Large intestine (tissue), 12 donors: ENCODE results near the gene MAN2B1. TPM values are rescaled to one million over a fixed set of nuclear protein-coding genes. Genes with fewer than 3 reads are reported as not detected.
"Not testable (repeated sequence)": the region's sequence is repeated elsewhere in the genome, so short reads cannot be mapped to it uniquely, and the experiment has no call there.

Experiments
- DNase-seq, 2 donors: peaks; one replicate each; pipeline versions ENCODE4 v3.0.0 to v3.0.0-alpha.2; 2013
- H3K27ac ChIP-seq: one replicate; pipeline ENCODE4 v1.5.1; 2013; ENCODE audit warnings: low read length
- H3K27me3 ChIP-seq: 2 replicates; pipeline ENCODE4 v1.6.1; 2013; ENCODE audit warnings: low read length; ENCODE audit not compliant: control insufficient read depth, insufficient read depth
- H3K36me3 ChIP-seq: 2 replicates; pipeline ENCODE4 v1.6.1; 2013; ENCODE audit warnings: low read length; ENCODE audit not compliant: control insufficient read depth, insufficient read depth
- H3K4me1 ChIP-seq: one replicate; pipeline ENCODE4 v1.6.1; 2013; ENCODE audit warnings: low read length; ENCODE audit not compliant: control insufficient read depth, insufficient read depth
- H3K4me3 ChIP-seq: one replicate; pipeline ENCODE4 v1.5.1; 2013; ENCODE audit warnings: low read length
- H3K9me3 ChIP-seq: one replicate; pipeline ENCODE4 v1.6.1; 2013; ENCODE audit warnings: mild to moderate bottlenecking, low read depth, low read length, moderate library complexity; ENCODE audit not compliant: control insufficient read depth
- WGBS: methylation state at CpG from one replicate; pipeline ENCODE4 v1.1.5; 2013; ENCODE audit warnings: low lambda C conversion rate; ENCODE audit not compliant: insufficient coverage; 5-methylcytosine and 5-hydroxymethylcytosine counted together
- long read RNA-seq, 11 donors: transcript quantifications; one replicate each; lab custom pipeline, GENCODE V29; 2026
- polyA plus RNA-seq: library from polyadenylated mRNA; unstranded; fragments of 120-200 nt; gene quantifications from one replicate; pipeline ENCODE4 v1.2.1, GENCODE V29; 2013

The MAN2B1 gene
- polyA plus RNA-seq, result 51.5 TPM
- long read RNA-seq, donor 1, partial matches to known transcripts, result 0 of 8 reads
- long read RNA-seq, donor 1, other reads (novel, unspliced or antisense), result 0 of 8 reads
- long read RNA-seq, donor 2, transcript MAN2B1-203 (24 exons, 3,184 nt), result minor isoform, 7 of 43 reads
- long read RNA-seq, donor 2, transcript MAN2B1-210 (3 exons, 554 nt), result major isoform, 12 of 43 reads
- long read RNA-seq, donor 2, partial matches to known transcripts, result 19 of 43 reads
- long read RNA-seq, donor 2, other reads (novel, unspliced or antisense), result 0 of 43 reads
- long read RNA-seq, donor 3, result 0 reads
- long read RNA-seq, donor 4, partial matches to known transcripts, result 0 of 1 reads
- long read RNA-seq, donor 4, other reads (novel, unspliced or antisense), result 0 of 1 reads
- long read RNA-seq, donor 5, transcript MAN2B1-203 (24 exons, 3,184 nt), result major isoform, 6 of 10 reads
- long read RNA-seq, donor 5, partial matches to known transcripts, result 0 of 10 reads
- long read RNA-seq, donor 5, other reads (novel, unspliced or antisense), result 0 of 10 reads
- long read RNA-seq, donor 6, partial matches to known transcripts, result 0 of 6 reads
- long read RNA-seq, donor 6, other reads (novel, unspliced or antisense), result 0 of 6 reads
- long read RNA-seq, donor 7, transcript MAN2B1-210 (3 exons, 554 nt), result major isoform, 5 of 9 reads
- long read RNA-seq, donor 7, partial matches to known transcripts, result 0 of 9 reads
- long read RNA-seq, donor 7, other reads (novel, unspliced or antisense), result 0 of 9 reads
- long read RNA-seq, donor 8, transcript MAN2B1-210 (3 exons, 554 nt), result major isoform, 7 of 42 reads
- long read RNA-seq, donor 8, transcript MAN2B1-203 (24 exons, 3,184 nt), result minor isoform, 5 of 42 reads
- long read RNA-seq, donor 8, partial matches to known transcripts, result 21 of 42 reads
- long read RNA-seq, donor 8, other reads (novel, unspliced or antisense), result 6 of 42 reads
- long read RNA-seq, donor 9, partial matches to known transcripts, result 5 of 15 reads
- long read RNA-seq, donor 9, other reads (novel, unspliced or antisense), result 0 of 15 reads
- long read RNA-seq, donor 10, transcript MAN2B1-210 (3 exons, 554 nt), result major isoform, 8 of 17 reads
- long read RNA-seq, donor 10, partial matches to known transcripts, result 5 of 17 reads
- long read RNA-seq, donor 10, other reads (novel, unspliced or antisense), result 0 of 17 reads
- long read RNA-seq, donor 11, partial matches to known transcripts, result 0 of 10 reads
- long read RNA-seq, donor 11, other reads (novel, unspliced or antisense), result 0 of 10 reads

DNA sequence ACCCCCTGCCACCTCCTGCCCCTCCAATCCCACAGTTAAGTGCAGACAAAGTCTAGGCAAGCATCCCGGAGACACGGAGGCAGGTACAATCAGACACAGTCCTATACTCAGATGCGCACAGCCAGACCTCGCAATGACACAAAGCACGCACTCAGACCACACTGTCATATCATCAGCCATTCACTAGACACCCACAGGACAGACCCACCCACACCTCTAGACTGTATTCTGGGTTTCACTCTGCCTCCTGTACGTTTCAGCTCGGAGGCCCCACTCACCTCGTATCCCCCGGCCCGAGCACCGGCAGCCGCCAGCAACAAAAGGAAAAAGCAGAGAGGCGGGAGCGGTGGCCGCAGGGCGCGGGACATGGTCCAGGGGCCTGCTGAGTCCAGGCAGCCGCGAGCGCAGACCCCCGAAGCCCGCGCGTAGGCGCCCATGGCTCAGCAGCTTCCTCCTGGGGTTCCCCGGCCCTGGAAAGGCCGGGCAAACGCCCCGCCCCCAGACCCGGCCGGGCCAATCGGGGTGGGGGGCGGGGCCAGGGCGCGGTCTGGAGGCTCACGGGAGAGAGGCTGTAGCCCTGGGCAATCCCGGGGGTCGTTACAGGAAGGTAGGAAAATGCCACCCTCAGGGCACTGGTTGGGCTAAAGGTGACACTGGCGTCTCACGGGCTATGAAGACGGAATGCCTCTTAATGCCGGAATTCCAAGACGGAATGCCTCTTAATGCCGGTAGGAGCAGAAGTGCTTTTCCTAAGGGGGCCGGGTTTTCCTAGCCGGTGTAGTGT is at the start of gene MAN2B1, which contains the start of gene WDR83:
Gene MAN2B1 (minus strand): TSS at position 478 of the 784 bp plus-strand sequence. CDS start 41 bp downstream, at position 437.
Gene WDR83 (plus strand): TSS at position 543 of the 784 bp plus-strand sequence. CDS start 2,984 bp downstream, outside the sequence.
- peaks cover 26% of the 10 kb centered on the region for H3K36me3 ChIP-seq
- H3K4me3 ChIP-seq, result peak within 1 kb of the TSS; percentile 89
- DNase-seq, result peak; percentile 67 to 81
- H3K27me3 ChIP-seq, result no peaks in the 10 kb centered on the region
- no peaks in the 10 kb centered on the region for H3K9me3 ChIP-seq
- no CpG with 5 or more reads among the region's 46 CpGs for WGBS
- peaks cover 21% of the 10 kb centered on the region for H3K4me1 ChIP-seq
- H3K27ac ChIP-seq, result peak within 1 kb of the TSS; percentile 93

DNA sequence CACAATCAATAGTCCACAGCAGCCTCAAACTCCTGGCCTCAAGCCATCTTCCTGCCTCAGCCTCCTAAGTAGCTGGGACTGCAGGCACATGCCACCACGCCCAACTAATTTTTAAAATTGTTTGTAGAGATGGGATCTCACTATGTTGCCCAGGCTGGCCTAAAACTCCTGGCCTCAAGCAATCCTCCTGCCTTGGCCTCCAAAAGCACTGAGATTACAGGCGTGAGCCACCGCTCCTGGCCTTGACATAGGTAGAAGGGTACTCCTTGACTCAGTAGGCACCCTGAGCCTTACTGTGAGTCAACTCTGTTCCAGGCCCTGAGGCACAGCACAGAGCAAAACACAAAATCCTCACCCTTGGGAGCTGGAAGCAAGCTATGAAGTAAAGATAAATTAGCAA is 49.4 kb upstream of the MAN2B1 start:
- Histone ChIP-seq H3K9me3 (peaks cover 3% of the 10 kb centered on the region), H3K4me1 (peaks cover 5% of the 10 kb centered on the region), H3K27me3 (no peaks in the 10 kb centered on the region), H3K4me3 (no peak overlapping the region), H3K27ac (no peak overlapping the region), H3K36me3 (peaks cover 66% of the 10 kb centered on the region)
- no peak for DNase-seq
- WGBS, result no CpG with 5 or more reads among the region's 3 CpGs

DNA sequence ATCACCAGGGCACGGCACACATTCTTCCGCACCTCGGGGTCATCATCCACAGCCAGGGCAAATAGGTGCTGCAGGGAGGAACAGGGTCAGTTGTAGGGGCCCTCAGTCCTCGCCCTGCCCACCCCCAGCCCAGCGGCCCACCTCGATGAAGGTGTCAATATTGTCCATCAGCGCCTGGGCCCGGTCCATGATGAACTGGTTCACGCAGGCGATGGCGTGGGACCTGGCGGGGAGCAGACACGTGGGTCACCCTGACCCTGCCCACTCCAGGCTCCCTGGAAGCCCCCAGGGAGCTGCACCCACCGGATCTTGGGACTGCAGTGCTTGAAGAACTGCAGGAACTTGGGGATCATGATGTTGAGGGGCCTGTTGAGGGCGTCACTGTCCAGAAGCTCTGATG is 48.6 kb upstream of the MAN2B1 start:
- DNase-seq, result no peak
- Histone ChIP-seq H3K4me3 (no peak overlapping the region), H3K9me3 (peaks cover 3% of the 10 kb centered on the region), H3K36me3 (peaks cover 74% of the 10 kb centered on the region), H3K4me1 (no peaks in the 10 kb centered on the region), H3K27ac (no peak overlapping the region), H3K27me3 (no peaks in the 10 kb centered on the region)
- no CpG with 5 or more reads among the region's 15 CpGs for WGBS

DNA sequence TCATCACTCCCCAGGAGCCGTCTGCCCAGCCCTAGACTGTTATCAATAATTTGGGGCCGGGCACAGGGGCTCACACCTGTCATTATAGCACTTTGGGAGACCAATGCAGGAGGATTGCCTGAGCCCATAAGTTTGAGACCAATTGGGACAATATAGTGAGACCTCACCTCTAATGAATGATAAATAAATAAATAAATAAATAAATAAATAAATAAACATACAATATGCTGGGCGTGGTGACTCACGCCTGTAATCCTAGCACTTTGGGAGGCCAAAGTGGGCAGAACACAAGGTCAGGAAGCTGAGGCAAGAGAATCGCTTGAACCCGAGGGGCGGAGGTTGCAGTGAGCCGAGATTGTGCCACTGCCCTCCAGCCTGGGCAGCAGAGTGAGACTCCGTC is 46.8 kb upstream of the MAN2B1 start:
- not testable (repeated sequence) for H3K4me1 ChIP-seq, H3K27ac ChIP-seq, H3K9me3 ChIP-seq, H3K27me3 ChIP-seq, H3K4me3 ChIP-seq, DNase-seq
- H3K36me3 ChIP-seq, result peaks cover 74% of the 10 kb centered on the region
- WGBS, result 93% methylated on average over 2 of the region's 9 CpGs

DNA sequence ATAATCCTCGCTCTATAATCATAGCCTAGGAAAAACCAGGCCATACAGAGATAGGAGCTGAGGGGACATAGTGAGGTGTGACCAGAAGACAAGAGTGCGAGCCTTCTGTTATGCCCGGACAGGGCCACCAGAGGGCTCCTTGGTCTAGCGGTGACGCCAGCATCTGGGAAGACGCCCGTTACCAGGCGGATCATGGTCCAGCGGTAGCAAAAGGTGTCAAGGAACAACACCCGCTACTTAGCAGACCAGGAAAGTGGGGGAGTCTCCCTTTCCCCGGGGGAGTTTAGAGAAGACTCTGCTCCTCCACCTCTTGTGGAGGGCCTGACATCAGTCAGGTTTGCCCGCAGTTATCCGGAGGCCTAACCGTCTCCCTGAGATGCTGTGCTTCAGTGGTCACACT is 45.5 kb upstream of the MAN2B1 start:
- no CpG with 5 or more reads among the region's 14 CpGs for WGBS
- not testable (repeated sequence) for H3K27ac ChIP-seq, H3K4me1 ChIP-seq, H3K27me3 ChIP-seq, DNase-seq, H3K4me3 ChIP-seq, H3K9me3 ChIP-seq
- peaks cover 79% of the 10 kb centered on the region for H3K36me3 ChIP-seq

DNA sequence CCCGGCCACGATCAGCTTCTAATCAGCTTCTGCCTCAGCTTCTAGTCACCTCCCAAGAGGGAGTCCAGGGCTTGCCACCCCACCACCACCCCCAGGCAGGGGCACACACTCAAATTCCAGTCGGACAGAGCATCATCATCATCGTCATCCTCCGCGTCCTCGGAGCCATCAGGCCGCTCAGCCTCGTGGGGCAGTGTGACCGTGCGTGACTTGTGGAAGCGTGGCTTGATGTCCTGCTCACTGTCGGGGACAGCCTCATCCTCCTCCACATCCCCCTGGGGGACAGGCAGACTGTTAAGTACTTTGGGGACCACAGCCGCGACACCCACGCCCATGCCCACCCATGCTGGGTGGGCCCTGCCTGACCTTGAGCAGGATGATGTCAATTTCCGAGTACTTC is 44.6 kb upstream of the MAN2B1 start:
- no peaks in the 10 kb centered on the region for H3K27me3 ChIP-seq
- no CpG with 5 or more reads among the region's 17 CpGs for WGBS
- no peak overlapping the region for H3K4me3 ChIP-seq
- no peaks in the 10 kb centered on the region for H3K4me1 ChIP-seq
- no peak overlapping the region for H3K27ac ChIP-seq
- H3K9me3 ChIP-seq, result peaks cover 3% of the 10 kb centered on the region
- H3K36me3 ChIP-seq, result peaks cover 81% of the 10 kb centered on the region
- no peak for DNase-seq

DNA sequence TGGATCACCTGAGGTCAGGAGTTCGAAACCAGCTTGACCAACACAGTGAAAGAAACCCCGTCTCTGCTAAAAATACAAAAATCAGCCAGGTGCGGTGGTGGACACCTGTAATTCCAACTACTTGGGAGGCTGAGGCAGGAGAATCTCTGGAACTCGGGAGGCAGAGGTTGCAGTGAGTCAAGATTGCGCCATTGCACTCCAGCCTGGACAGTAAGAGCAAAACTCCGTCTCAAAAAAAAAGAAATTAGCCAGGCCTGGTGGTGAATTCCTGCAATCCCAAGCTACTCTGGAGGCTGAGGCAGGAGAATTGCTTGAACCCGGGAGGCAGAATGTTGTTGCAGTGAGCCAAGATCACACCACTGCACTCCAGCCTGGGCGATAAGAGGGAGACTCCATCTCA is 42.1 kb upstream of the MAN2B1 start:
- no peak for DNase-seq
- Histone ChIP-seq H3K4me1 (no peaks in the 10 kb centered on the region), H3K9me3 (no peaks in the 10 kb centered on the region), H3K27ac (no peak overlapping the region), H3K4me3 (no peak overlapping the region), H3K36me3 (peaks cover 81% of the 10 kb centered on the region), H3K27me3 (no peaks in the 10 kb centered on the region)
- WGBS, result 100% methylated on average over 1 of the region's 8 CpGs

DNA sequence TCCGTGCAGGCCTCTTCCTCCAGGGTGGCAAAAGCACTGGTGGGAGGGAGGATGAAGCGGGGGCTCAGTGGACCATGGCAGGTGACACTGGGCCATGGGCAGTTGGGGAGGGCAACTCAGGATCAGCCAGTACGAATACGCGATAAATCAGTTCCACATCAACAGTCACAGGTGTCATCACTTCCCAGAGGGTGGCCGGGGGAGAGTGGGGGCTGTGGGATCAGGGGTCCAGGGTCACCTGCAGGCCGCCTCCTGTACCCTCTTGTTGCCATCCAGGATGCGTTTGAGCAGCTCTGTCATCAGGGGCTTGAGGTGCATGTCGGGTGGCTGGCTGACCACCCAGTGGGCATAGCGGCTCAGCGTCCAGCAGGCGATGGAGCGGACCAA is 39.8 kb upstream of the MAN2B1 start:
- Histone ChIP-seq H3K27ac (no peak overlapping the region), H3K9me3 (no peaks in the 10 kb centered on the region), H3K4me1 (no peaks in the 10 kb centered on the region), H3K4me3 (no peak overlapping the region), H3K27me3 (no peaks in the 10 kb centered on the region), H3K36me3 (peaks cover 89% of the 10 kb centered on the region)
- DNase-seq, result no peak
- no CpG with 5 or more reads among the region's 13 CpGs for WGBS

DNA sequence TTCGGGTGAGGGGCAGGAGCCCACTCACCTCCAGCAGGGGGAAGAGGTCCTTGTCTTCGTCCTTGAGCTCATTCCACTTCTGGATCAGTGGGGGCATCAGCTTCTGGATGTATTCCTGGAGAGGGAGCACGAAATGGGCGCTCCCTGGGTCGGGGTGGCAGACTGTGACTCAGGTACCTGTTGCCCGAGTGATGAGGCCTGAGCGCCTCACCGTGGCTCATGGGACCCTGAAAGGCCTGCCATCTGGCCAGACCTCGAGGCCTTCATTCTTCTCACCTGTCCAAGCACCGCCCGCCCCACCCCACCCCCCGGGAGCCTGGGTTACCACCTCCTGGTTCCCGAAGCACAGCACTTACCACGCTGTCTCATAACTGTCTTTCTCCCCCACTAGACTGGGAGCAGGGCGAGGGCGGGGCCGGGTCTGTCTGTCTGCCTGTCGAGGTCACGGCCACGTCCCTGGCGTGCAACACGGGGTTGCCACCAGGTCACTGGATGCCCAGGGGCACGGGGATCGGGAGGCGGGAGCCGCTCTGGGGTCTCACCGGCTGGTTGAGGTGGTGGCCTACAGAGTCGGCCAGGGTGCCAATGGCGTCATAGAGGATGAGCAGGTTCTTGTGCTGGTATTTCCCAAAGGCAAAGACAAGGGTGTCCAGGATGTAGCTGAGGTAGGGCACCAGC is 39.3 kb upstream of the MAN2B1 start:
- H3K9me3 ChIP-seq, result no peaks in the 10 kb centered on the region
- DNase-seq, result no peak
- no peak overlapping the region for H3K27ac ChIP-seq
- no peak overlapping the region for H3K4me3 ChIP-seq
- no peaks in the 10 kb centered on the region for H3K4me1 ChIP-seq
- no CpG with 5 or more reads among the region's 29 CpGs for WGBS
- H3K36me3 ChIP-seq, result peaks cover 90% of the 10 kb centered on the region
- no peaks in the 10 kb centered on the region for H3K27me3 ChIP-seq
